DOHH2 (cell line): ENCODE data around the gene EPS8.

ENCODE experiments used
- EZH2phosphoT487 ChIP-seq: fragments of 200-600 bp; sonication (generic); IDR thresholded peaks from 2 replicates; pipeline ENCODE4 v1.6.1; 2017; ENCODE audit warnings: borderline replicate concordance, mild to moderate bottlenecking, antibody characterized with exemption, low read length, moderate library complexity, mixed read lengths
- TF ChIP-seq, protein P1 (sequence below): fragments of 200-600 bp; sonication (generic); IDR thresholded peaks from one replicate; pipeline ENCODE4 v1.5.1; 2014; ENCODE audit warnings: antibody characterized with exemption, mild to moderate bottlenecking, low read depth, low read length; ENCODE audit not compliant: poor library complexity, severe bottlenecking

DNA sequence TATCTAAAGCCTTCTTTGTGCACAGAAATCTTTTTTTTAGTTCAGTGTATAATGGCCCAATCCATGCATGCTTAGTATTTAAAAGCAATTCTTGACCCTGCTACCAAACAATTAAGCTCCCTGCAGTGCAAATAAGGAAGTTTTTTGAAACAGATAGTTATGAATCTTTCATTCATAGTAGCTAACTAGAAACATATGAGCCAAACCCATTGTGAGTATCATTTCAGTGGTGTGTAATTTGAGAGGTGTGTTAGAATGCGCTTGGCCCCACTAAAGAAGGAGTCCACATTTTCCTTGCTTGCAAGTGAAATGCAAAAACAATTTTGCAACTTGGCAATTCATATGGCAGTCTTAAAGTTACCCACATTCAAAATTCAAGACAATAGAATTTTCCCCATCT lies 14.4 kb downstream of the EPS8 start:
- TF ChIP-seq, protein P1, sequence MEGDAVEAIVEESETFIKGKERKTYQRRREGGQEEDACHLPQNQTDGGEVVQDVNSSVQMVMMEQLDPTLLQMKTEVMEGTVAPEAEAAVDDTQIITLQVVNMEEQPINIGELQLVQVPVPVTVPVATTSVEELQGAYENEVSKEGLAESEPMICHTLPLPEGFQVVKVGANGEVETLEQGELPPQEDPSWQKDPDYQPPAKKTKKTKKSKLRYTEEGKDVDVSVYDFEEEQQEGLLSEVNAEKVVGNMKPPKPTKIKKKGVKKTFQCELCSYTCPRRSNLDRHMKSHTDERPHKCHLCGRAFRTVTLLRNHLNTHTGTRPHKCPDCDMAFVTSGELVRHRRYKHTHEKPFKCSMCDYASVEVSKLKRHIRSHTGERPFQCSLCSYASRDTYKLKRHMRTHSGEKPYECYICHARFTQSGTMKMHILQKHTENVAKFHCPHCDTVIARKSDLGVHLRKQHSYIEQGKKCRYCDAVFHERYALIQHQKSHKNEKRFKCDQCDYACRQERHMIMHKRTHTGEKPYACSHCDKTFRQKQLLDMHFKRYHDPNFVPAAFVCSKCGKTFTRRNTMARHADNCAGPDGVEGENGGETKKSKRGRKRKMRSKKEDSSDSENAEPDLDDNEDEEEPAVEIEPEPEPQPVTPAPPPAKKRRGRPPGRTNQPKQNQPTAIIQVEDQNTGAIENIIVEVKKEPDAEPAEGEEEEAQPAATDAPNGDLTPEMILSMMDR: no peak
- TF ChIP-seq EZH2phosphoT487: no peak
